HG02759 (cell line): ENCODE data around the gene ARMCX6.
A peak's percentile ranks its signal among the peaks of the same experiment; 100 is the strongest.
"Not testable (repeated sequence)": the region's sequence is repeated elsewhere in the genome, so short reads cannot be mapped to it uniquely, and the experiment has no call there.

Experiments used
- ATAC-seq: cut with Tn5 transposase; IDR thresholded peaks from one replicate; pipeline ENCODE4 v1.9.1; 2021; ENCODE audit warnings: mild to moderate bottlenecking, moderate library complexity; ENCODE audit not compliant: unreplicated experiment

The ARMCX6 gene

DNA sequence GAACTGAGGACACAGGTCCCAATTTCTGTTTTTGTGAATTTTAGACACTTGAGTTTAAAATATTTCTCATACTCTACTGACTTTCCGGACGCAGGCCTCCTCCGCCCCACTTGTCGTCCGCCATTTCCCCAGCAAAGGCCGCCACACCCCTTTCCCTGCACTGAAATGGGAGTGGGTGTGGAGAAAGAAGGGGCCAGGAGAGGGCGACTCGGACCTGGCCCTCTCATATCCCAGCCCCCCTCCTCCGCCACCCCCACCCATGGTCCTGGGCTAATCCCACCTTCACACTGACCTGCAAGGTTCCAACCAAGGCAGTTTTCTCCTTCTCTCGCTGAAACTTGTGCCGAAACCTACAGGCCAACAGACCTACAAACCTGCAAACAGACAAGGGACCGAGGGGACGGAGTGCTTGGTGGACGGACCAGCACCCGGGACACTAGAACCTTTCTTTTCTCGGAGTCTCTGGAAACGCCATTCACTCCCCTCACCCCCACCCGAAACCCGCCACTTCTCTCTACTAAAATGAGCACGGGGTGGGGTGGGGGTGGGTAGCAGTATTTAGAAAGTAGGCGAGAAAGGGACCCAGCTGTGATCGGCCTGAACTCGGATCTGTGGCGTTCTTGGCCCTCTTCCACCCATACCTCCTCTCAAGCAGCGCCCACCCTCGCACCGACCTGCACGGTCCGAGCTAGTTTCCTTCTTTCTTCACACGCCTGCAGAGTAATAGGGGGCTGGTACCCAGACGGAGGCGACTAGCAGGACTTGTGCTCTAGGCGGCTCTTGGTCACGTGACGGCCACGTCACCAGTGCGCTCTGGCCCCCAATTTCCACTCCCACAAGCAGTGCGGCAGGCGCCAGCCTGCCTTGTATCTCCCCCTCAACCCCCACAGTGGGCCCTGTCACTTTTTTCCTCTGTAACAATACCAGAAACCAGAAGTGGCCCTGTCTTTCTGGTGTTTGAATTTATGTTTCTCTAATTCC, at the start of gene ARMCX6:
ARMCX6 (minus strand) TSS at position 790 of the 981 bp plus-strand sequence. CDS start 1,380 bp downstream, outside the sequence.
- ATAC-seq: peak; percentile 96

DNA sequence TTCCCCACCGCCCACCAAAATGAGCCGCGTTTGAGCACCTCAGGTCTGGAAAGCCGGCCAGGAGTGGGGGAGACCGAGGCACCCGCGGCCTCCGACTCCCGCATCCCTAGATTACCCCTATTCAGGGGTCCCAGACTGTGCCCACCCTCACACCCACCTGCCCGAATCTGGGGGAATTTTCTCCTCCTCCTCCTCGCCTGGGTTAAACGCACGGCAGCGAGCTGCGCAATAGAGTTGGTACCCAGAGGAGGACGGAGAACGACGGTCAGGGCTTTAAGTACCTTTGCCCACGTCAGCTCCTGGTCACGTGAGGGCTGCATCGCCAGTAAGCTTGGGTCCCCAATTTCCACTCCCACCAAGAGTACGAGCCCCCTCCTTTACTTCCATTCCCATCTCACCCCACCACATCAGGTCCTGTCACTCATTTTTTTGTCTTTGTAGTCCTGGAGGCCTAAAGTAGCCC, 41.8 kb upstream of the ARMCX6 start, which contains the start of gene ARMCX2:
ARMCX2 (minus strand) TSS at position 250 of the 463 bp plus-strand sequence. CDS start 2,262 bp downstream, outside the sequence.
- ATAC-seq: peak; percentile 70

DNA sequence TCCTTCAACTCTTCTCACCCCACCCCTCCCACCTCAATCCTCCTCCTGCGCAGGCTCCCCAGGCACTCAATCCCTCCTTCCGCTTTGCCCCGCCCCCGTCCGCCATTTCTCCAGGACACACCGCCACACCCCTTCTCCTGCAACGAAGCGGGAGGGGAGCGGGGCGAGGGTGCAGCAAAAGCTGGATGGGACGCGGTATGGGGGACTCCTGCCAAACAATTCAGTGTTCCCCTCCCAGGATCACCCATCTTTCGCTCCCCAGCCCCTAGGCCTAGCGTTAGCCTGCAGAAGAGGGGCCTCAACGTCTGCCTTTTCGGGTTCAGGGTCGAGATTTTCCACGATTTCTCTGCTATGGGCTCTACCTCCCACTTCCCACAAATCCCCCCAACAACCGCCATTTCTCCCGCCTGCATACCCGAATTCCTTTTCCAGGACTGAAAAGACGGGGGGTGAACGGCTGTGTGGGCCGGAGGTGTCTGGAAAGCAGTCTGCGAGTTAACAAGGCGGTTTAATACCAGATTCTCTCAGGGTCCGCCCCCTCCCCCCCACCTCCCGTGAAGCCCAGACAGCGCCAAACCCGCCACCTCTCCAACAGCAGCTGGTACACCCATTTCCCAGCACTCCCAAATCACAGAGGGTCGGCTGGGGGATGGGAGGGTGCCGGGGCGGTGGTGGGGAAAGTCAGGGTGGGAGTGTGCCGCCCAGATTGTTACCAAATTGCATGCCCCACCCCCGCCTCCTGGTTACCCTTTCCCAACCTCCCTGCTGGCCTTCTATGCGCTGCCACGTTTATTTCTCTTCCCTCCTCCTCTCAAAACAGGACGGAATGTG, 41.1 kb upstream of the ARMCX6 start:
- peak; percentile 80 for ATAC-seq

DNA sequence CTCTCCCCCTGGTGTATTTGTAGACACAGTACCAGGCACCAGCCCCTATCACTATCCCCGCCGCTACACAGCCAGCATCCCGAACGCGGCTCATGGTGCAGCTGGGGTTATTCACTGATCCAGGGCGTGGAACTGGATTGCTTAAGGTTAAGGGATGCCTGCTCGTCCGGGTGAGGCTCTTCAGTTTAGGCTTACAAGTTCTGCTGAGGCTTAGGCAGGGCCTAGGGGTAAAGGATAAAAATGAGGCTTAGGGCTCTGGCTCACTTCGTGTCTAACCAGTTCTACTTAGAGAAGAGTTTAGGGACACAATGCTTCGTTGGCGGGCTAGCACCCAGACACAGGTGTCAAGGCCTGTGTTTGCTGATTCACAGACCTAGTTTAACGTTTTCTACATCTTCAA, 39.7 kb upstream of the ARMCX6 start:
- no peak for ATAC-seq

DNA sequence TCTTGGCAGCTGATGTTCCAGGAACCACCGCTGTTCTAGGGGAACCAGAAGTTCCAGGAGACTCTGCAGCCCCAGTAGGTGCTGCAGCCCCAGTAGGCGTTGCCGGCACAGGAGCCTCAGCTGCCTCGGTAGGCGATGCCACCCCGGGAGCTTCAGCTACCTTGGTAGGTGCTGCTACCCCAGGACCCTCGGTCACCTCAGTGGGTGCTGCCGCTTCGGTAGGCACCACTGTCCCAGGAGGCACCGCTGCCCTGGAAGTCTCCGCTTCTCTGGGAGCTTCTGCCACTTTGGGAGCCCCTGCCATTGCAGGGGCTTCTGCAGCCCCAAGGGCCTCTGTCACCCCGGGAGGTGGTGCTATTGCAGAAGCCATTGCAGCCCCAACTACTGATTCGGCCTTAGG, 39.0 kb upstream of the ARMCX6 start:
- ATAC-seq: no peak

DNA sequence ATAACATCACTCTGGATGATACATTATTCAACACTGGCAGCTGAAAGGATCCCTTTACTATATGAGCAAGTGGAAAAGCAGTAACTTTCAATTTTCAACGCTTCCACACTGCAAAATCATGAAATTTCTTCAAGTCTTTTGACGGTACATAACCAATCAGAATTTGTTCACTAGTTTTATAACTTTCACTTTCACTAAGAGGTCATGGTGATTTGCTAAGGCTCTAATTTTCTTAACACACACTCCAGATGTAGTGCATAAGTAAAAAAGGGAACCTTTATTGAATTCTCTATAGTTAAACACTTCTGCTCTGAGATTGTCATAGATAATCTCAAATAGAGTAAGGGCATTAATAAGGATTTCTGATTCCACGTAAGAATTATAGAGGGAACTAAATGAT, 37.7 kb upstream of the ARMCX6 start:
- no peak for ATAC-seq

DNA sequence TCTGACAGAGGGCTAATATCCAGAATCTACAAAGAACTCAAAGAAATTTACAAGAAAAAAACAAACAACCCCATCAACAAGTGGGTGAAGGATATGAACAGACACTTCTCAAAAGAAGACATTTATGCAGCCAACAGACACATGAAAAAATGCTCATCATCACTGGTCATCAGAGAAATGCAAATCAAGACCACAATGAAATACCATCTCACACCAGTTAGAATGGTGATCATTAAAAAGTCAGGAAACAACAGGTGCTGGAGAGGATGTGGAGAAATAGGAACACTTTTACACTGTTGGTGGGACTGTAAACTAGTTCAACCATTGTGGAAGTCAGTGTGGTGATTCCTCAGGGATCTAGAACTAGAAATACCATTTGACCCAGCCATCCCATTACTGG, 29.9 kb upstream of the ARMCX6 start:
- not testable (repeated sequence) for ATAC-seq

DNA sequence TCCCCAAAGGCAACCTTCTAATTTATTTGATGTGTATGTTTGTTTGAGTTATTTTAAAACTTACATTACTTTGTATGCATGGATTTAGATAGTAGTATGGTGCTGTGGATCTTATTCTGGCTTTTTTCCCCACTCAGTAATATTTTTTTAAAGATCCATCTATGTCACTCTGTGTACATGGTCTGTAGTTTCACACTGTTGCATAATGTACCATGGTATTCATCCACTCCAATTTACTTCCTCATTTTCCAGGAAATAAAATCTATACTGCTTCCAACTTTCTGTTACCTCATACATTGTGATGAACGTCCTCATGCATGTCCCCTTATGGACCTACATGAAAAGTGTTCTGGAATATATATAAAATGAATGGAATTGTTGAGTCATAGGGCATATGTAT, 24.3 kb upstream of the ARMCX6 start:
- no peak for ATAC-seq

DNA sequence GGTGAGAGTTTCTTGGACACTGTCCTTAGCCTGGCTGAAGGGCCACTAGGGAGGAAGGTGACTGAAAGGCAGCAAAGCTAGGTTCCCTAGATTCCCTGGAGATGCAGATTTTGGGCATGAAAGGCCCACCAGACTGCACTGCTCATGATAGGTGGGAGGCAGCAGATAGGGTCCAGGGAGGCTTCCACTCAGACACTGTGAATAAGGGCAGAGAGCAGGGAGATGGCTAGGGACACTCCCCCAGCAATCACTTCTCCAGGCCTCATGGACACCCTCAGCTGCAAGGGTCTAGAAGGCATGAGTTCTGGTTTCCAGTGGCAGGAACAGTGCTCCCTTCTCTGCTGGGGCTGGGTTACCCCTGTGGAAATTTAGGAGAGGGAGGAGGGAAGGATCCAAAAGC, 21.8 kb upstream of the ARMCX6 start:
- ATAC-seq: no peak

DNA sequence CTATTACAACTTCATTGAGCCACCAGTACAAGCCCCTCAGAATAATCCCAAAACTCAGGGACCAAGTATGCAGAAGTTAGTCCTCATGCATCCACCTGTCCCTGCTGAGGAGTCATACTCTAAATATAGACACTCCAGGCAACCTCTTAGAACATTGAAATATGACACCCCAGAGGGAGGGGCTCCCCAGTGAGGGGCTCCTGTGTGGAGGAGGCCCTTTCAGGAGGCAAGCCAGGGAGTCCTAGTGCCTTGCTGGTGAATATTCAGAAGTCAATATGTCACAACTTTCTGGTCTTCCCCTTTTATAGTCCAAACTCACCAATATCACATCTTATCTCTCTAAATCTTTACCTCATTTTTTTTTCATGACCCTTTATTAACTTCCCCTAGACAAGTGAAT, 1.6 kb upstream of the ARMCX6 start:
- no peak for ATAC-seq

DNA sequence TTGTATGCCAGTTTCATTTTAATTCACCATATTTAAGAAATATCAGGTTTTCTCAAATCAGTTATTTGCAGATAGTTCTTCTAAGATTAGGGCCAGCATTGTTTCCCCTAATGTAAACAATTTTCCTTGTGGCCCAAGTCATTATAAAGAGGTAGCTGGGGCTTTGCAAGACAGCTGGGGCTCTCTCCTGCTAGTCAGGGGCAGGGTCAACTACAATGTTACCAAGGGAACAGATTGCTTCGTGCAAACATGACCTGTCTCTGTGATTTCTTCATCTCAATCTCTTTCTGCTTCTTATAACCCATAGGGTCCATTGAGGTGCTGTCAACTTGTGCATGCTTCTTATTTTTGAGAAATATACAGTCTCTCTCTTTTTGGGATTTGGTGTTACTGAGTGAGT, 12.1 kb downstream of the ARMCX6 start:
- ATAC-seq: no peak

DNA sequence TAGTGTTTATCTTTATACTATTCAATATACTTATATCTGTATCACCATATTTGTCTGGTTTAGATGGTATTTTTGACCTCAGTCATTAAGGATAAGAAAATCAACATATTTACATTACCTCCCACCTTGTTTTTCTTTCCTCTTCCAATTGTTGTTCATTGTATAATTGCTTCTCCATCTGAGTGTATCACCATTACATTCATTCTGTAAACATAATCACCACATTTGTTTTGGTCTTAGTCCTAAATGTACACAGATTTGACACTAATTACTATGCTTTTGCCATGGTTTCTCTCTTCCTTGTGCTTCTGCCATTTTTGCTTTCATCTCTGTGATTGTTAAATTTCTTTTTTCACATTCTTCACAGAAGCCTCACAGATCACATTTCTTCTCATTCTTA, 12.7 kb downstream of the ARMCX6 start:
- ATAC-seq: no peak

DNA sequence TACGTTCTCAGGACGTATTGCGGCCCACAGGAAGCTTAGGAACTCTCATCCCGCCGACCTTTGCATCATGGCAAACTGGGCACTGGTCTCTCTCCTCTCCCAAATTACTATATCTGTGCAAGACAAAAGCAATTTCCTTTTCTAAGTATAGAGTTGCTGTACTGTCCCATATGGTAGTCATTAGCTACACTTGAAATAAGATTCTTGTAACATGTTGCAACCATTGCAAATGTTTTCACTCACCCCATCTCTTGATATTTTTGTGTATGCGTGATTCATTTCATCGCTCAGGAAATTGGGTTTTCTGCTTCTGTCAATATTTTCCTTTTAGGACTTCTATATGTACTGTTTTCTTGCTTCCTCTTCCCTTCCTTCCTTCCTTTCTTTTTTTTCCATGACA, 15.7 kb downstream of the ARMCX6 start:
- no peak for ATAC-seq

DNA sequence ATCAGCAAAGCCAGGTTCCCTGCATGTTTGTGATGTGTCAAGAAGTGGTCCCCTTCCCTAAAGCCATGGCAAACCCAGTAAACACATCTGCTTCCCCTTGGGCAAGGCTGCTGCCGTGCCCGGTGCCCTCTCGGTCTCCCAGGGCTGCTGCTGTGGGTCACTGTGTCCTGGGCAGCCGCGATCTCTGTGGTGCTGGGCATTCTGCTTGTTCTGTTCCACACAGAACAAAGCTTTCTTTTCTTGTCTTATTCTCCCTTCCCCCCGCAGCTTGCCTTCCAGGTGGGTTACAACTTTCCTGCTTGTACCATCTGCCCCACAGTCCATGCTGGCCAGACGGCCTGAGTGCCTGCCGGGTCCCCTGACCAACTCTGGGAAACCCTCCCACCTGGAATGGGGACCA, 18.2 kb downstream of the ARMCX6 start:
- ATAC-seq: not testable (repeated sequence)

DNA sequence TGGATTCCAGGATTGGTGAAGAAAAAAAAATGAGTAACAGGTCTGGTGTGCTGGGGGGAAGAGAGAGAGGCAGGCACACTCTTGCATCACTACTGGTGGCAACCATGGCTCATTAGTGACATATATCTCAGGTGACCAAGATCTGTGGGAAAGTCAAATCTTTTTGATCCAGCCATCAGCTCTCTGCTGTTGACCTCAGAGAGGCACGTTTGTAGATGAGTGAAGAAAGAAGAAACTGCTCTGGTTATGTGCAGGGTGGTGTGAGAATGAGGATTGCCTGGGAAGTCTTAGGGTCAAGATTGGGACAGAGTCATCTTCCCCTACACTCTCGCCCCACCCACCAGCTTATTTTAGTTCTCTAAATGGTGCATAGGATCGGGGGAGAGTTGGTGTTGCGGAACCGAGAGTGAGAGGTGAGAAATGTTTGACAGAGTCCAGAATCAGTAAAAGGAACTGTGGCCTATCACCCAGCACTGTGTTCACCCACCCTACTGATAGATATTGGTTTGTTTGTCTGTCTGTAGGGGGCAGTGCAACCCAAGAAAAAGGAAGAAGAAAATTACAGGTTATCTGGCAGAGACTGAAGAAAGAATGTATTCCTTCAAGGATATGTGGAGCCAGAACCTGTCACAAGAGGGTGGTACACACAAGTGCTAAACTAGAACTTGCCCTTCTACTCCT, 21.9 kb downstream of the ARMCX6 start:
- peak; percentile 99 for ATAC-seq
